HEK293 (cell line): ENCODE results near the gene CACNA1C.

ENCODE experiments used
- ZNF621 ChIP-seq: fragments of 450-650 bp; formaldehyde crosslinking; IDR thresholded peaks from 2 replicates; pipeline ENCODE4 v1.5.1; 2017; ENCODE audit warnings: missing biosample characterization, missing genetic modification characterization
- TF ChIP-seq, protein P1 (sequence below): fragments of 450-650 bp; formaldehyde crosslinking; IDR thresholded peaks from 2 replicates; pipeline ENCODE4 v1.5.1; 2016; ENCODE audit warnings: missing biosample characterization, missing genetic modification characterization

The CACNA1C gene

DNA sequence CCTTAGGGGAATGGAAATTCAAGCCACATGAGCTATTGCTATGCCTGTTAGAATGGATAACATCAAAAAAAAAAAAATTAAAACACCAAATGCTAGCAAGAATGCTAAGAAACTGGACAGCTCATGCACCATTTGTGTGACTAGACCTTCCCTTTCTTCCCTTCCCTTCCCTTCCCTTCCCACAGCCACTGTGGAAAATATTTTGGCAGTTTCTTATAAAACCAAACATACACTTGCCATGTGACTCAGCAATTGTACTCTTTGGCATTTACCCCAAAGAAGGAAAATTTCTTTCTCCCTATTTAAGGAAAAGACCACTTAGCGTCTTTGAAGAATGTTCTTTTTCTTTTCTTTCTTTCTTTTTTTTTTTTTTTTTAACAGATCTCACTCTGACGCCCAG is 692.9 kb downstream of the CACNA1C start (continued):
- TF ChIP-seq, protein P1, sequence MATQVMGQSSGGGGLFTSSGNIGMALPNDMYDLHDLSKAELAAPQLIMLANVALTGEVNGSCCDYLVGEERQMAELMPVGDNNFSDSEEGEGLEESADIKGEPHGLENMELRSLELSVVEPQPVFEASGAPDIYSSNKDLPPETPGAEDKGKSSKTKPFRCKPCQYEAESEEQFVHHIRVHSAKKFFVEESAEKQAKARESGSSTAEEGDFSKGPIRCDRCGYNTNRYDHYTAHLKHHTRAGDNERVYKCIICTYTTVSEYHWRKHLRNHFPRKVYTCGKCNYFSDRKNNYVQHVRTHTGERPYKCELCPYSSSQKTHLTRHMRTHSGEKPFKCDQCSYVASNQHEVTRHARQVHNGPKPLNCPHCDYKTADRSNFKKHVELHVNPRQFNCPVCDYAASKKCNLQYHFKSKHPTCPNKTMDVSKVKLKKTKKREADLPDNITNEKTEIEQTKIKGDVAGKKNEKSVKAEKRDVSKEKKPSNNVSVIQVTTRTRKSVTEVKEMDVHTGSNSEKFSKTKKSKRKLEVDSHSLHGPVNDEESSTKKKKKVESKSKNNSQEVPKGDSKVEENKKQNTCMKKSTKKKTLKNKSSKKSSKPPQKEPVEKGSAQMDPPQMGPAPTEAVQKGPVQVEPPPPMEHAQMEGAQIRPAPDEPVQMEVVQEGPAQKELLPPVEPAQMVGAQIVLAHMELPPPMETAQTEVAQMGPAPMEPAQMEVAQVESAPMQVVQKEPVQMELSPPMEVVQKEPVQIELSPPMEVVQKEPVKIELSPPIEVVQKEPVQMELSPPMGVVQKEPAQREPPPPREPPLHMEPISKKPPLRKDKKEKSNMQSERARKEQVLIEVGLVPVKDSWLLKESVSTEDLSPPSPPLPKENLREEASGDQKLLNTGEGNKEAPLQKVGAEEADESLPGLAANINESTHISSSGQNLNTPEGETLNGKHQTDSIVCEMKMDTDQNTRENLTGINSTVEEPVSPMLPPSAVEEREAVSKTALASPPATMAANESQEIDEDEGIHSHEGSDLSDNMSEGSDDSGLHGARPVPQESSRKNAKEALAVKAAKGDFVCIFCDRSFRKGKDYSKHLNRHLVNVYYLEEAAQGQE (tag by site-specific recombination): no peak
- TF ChIP-seq ZNF621 (tag by site-specific recombination): no peak
